Jurkat, Clone E6-1 (cell line): ENCODE measurements around the gene EXT2. TPM values are rescaled to one million over a fixed set of nuclear protein-coding genes. Genes with fewer than 3 reads are reported as not detected.
A peak's percentile ranks its signal among the peaks of the same experiment; 100 is the strongest.

Experiments
- DNase-seq: peaks from one replicate; pipeline ENCODE4 v3.0.0-alpha.2; 2011; ENCODE audit warnings: low read depth, low spot score
- H3K4me3 ChIP-seq: 2 replicates; pipeline ENCODE4 v1.5.1; 2011; ENCODE audit warnings: mild to moderate bottlenecking, low read length, control low read depth, moderate library complexity
- polyA plus RNA-seq: library from polyadenylated mRNA; unstranded; fragments of >200 nt; gene quantifications from one replicate; pipeline ENCODE4 v1.2.1, GENCODE V29; 2012; ENCODE audit warnings: missing spikeins; ENCODE audit not compliant: insufficient read length, insufficient read depth

The EXT2 gene
- 27.2 TPM for polyA plus RNA-seq

- DNase-seq: peak; percentile 55
Observed at GRCh38 chr11:44095506-44096359, at the start of gene EXT2. EXT2 (plus strand) TSS chr11:44095678; CDS start chr11:44107713, 12,035 bp downstream.

GRCh38 chr11:44046182-44046581 is 49.3 kb upstream of the EXT2 start:
- DNase-seq: no peak
- no peak overlapping the region for H3K4me3 ChIP-seq

More at GRCh38 chr11:44095506-44096359, at the start of gene EXT2:
- H3K4me3 ChIP-seq: peak within 1 kb of the TSS; percentile 74

- no peak for DNase-seq
- H3K4me3 ChIP-seq: no peak overlapping the region
Observed at GRCh38 chr11:44047298-44047697, 48.2 kb upstream of the EXT2 start.

- H3K4me3 ChIP-seq: no peak within 1 kb of the TSS
- no peak for DNase-seq
Observed at GRCh38 chr11:44047931-44048431, 47.5 kb upstream of the EXT2 start, which contains the start of gene ACCSL. ACCSL (plus strand) TSS chr11:44047981; CDS start chr11:44048037, 56 bp downstream.

DNA sequence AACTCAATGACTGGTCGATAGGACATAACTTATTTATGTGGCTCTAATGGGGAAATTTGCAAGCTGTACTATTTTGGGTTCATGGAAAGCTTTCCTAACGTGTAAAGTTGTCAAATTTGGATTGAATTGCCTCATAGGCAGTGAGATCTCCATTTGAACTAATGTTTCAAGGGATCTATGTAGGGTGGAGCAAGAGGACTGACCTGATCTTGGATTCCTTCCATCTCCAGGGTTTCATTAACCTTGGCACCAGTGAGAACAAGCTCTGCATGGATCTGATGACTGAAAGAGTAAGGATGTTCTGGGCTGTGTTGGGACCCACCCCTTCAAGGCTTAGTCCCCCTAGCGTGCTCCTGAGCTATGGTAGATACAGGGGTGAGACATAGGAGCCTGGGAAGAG is 45.6 kb upstream of the EXT2 start:
- H3K4me3 ChIP-seq: no peak overlapping the region
- DNase-seq: no peak

DNA sequence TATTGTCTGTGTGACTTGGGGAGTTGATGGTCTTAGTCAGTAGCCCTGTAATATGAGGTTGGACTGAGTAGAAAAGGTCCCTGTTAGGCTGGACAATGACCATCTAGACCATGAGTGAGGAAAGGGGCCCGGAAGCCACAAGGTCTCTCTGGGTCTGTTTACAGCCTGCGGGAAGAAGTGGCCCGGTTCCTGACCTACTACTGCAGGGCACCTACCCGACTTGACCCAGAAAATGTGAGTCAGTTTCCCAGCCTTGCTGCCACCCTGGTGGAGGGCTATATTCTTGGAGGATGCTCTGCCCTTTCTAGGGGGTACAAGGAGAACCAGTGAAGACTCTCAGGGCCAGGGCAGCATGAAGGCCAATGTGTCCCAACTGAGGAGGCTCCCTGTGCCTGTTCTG is 44.3 kb upstream of the EXT2 start:
- H3K4me3 ChIP-seq: no peak overlapping the region
- DNase-seq: no peak

DNA sequence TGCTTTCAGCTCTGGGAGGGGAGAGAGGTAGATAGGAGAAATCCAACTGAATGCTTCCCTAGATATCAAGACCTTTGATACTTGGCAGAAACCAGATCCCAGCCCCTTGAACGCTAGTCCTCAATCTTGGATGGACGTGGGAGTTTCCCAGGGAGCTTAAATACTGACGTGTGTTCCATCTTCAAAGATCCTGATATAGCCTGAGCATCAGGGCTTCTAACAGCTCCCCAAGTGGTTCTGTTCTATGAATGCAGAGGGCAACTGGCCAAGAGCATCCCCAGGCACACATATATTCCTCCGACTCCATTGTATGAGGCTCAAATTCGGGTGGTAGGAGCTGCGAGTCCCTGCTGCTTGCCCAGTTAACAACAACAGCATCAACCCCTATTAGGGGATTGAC is 38.1 kb upstream of the EXT2 start:
- no peak for DNase-seq
- no peak overlapping the region for H3K4me3 ChIP-seq

GRCh38 chr11:44058275-44058674 is 37.2 kb upstream of the EXT2 start:
- DNase-seq: no peak
- H3K4me3 ChIP-seq: no peak overlapping the region

GRCh38 chr11:44065161-44065661 is 30.3 kb upstream of the EXT2 start:
- H3K4me3 ChIP-seq: no peak overlapping the region
- no peak for DNase-seq

DNA sequence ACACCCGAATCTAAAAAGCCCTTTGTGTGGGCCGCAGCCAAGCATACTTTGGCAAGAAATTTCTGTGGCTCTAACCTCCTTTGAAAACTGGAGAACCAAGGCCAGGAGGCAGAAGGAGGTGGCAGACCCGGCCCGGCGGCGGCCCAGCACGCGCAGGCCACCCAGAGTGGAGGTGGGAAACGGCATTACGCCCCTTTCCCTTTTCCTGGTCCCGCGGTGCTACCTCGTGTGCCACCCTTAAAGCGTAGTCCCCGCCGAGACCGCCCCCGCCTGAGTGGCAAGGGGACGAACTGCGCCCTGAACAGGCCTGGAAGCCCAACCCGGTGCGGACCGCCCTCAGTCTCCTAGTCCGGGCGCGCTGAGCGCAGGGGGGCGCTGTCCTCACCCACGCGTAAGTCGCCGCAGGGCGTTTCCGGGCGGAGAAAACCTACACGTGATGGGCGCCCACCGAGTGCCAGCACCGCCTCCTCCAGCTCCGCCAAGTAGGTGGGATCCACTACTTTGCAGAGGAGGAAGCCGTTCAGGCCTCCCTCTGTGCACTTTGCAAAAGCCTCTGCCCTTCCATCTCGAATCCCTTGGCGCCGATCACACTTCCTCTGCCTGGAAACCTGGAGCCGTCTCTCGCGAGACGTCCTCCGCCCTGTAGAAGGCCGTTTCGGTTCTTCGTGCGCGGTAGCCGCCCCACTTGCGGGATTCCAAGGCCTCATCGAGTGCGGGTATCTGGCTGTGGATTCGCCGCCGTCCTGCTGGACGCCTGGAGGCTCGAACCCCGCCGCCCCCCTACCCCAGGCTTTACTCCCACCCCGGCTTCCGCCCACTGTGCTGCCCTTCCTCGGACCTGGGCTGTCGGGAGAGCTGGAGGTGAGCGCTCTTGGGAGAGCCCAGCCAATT is 29.4 kb upstream of the EXT2 start, which contains the start of gene ACCS:
Gene ACCS (plus strand): TSS at position 430 of the 891 bp plus-strand sequence. CDS start 1,358 bp downstream, outside the sequence.
- no peak within 1 kb of the TSS for H3K4me3 ChIP-seq
- DNase-seq: no peak

DNA sequence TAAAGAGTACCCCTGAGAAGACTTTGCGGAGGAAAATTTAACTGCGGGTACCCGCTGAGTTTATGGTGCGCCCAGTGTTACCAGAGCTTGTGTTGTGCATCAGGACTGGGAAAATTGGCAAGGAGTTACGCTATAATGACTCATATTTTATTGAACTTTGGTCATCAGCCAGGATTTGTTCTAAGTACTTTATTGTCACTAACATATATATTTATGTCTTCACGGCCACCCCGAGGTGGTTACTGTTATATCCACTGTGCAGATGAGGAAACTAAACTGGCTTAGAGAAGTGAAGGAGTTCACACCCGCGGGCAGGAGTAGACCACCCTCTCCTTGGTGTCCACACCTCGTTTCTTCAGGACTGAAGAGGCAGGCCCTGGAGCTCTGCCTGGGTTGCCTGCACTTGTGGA is 28.7 kb upstream of the EXT2 start:
- DNase-seq: no peak
- H3K4me3 ChIP-seq: no peak overlapping the region

GRCh38 chr11:44067266-44067665 is 28.2 kb upstream of the EXT2 start:
- no peak overlapping the region for H3K4me3 ChIP-seq
- DNase-seq: no peak

DNA sequence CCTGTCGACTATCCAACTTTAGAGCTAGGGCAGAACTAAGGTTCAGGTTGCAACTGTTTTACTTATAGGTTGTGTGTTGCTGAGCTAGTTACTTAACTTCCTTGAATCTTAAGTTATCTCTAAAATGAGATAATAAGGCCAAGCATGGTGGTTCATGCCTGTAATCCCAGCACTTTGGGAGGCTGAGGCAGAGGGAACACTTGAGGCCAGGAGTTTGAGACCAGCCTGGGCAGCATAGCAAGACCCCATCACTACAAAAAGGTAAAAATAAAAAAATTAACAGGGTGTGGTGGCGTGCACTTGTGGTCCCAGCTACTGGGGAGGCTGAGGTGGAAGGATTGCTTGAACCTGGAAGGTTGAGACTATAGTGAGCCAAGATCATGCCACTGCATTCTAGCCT is 27.3 kb upstream of the EXT2 start:
- H3K4me3 ChIP-seq: no peak overlapping the region
- no peak for DNase-seq

DNA sequence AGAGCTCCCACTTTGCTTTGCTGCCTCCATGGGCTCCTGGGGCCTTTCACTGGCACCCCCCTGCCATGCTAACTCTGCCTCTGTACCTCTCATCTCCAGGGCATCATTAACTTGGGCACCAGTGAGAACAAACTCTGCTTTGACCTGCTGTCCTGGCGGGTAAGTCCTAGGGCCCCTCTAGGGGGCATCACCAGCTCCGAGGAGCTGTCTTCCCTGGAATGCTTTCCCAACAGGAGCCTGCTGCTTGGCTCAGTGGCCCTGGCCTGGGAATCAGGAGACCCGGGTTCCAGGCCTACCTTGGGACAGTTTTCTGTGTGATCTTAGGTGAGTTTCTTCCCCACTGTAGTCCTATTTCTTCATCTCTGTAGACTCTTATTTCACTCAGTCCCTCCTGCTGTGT is 24.3 kb upstream of the EXT2 start:
- no peak for DNase-seq
- no peak overlapping the region for H3K4me3 ChIP-seq

- no peak overlapping the region for H3K4me3 ChIP-seq
- no peak for DNase-seq
Observed at GRCh38 chr11:44072757-44073658, 22.5 kb upstream of the EXT2 start.

DNA sequence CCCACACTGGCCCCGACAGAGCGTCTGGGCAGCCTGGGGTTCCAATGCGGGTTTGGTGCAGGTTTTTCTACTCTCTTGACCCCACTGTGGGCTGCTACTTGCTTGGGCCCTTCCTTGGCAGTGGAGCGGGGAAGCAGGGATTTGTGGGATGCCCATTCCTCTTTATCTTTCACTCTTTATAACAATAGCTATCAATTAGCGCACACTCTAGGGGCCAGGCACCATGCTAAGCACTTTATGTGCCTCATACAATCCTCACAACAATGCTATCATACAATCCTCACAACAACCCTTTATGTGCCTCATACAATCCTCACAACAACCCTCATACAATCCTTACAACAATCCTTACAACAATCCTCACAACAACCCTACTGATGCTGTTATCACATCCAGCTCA is 16.7 kb upstream of the EXT2 start:
- no peak overlapping the region for H3K4me3 ChIP-seq
- DNase-seq: no peak

GRCh38 chr11:44079376-44079775 is 16.1 kb upstream of the EXT2 start:
- DNase-seq: no peak
- no peak overlapping the region for H3K4me3 ChIP-seq

- DNase-seq: no peak
Observed at GRCh38 chr11:44080951-44081350, 14.5 kb upstream of the EXT2 start.

More at GRCh38 chr11:44080951-44081350, 14.5 kb upstream of the EXT2 start:
- no peak overlapping the region for H3K4me3 ChIP-seq
